Muscle of back (tissue), 13 donors: ENCODE measurements around the gene ANGEL2. TPM values are rescaled to one million over a fixed set of nuclear protein-coding genes. Genes with fewer than 3 reads are reported as not detected.
"Not testable (repeated sequence)": the region's sequence is repeated elsewhere in the genome, so short reads cannot be mapped to it uniquely, and the experiment has no call there.

Experiments used
- DNase-seq, 3 donors: peaks; one replicate each; pipeline versions ENCODE4 v3.0.0 to v3.0.0-alpha.2; 2013
- long read RNA-seq, 9 donors: transcript quantifications; one replicate each; lab custom pipeline, GENCODE V29; 2026
- polyA plus RNA-seq, 10 donors: library from polyadenylated mRNA; unstranded; fragments of 120-200 nt; gene quantifications; one replicate each; pipeline ENCODE4 v1.2.1, GENCODE V29; 2013; ENCODE audit not compliant: insufficient read length in 10 of 10

Gene ANGEL2
- 10 to 100 TPM; 21.9 to 37.5 (median 27.9) TPM for polyA plus RNA-seq
- long read RNA-seq, donor 1, full-length matches to known transcripts: 1 of 1 reads
- long read RNA-seq, donor 1, partial matches to known transcripts: 0 of 1 reads
- long read RNA-seq, donor 1, other reads (novel, unspliced or antisense): 0 of 1 reads
- long read RNA-seq, donor 2, full-length matches to known transcripts: 1 of 1 reads
- long read RNA-seq, donor 2, partial matches to known transcripts: 0 of 1 reads
- long read RNA-seq, donor 2, other reads (novel, unspliced or antisense): 0 of 1 reads
- long read RNA-seq, donor 3: 0 reads
- long read RNA-seq, donor 4: 0 reads
- long read RNA-seq, donor 5, partial matches to known transcripts: 0 of 1 reads
- long read RNA-seq, donor 5, other reads (novel, unspliced or antisense): 0 of 1 reads
- long read RNA-seq, donor 6, full-length matches to known transcripts: 2 of 2 reads
- long read RNA-seq, donor 6, partial matches to known transcripts: 0 of 2 reads
- long read RNA-seq, donor 6, other reads (novel, unspliced or antisense): 0 of 2 reads
- long read RNA-seq, donor 7: 0 reads
- long read RNA-seq, donor 8, full-length matches to known transcripts: 1 of 1 reads
- long read RNA-seq, donor 8, partial matches to known transcripts: 0 of 1 reads
- long read RNA-seq, donor 8, other reads (novel, unspliced or antisense): 0 of 1 reads
- long read RNA-seq, donor 9: 0 reads

GRCh38 chr1:213015099-213016050 is at the start of gene ANGEL2:
Gene ANGEL2, minus strand, starts transcription at chr1:213015867. Its CDS starts 196 bp downstream, at chr1:213015671.
- peak; percentile 98 to 100 (median 99) for DNase-seq

GRCh38 chr1:213061263-213061662 is 45.6 kb upstream of the ANGEL2 start:
- no peak for DNase-seq

GRCh38 chr1:213060836-213061235 is 45.2 kb upstream of the ANGEL2 start:
- no peak for DNase-seq

- DNase-seq: no peak
These were observed 41.8 kb upstream of the ANGEL2 start for GRCh38 chr1:213057264-213058059.

- no peak for DNase-seq
These were observed 40.1 kb upstream of the ANGEL2 start for GRCh38 chr1:213055767-213056166.

- no peak for DNase-seq
These were observed 39.3 kb upstream of the ANGEL2 start for GRCh38 chr1:213054733-213055591.

- DNase-seq: no peak
These were observed 38.5 kb upstream of the ANGEL2 start for GRCh38 chr1:213054142-213054541.

GRCh38 chr1:213053455-213053854 is 37.8 kb upstream of the ANGEL2 start:
- no peak for DNase-seq

- DNase-seq: no peak
These were observed 36.2 kb upstream of the ANGEL2 start for GRCh38 chr1:213051881-213052202.

GRCh38 chr1:213051127-213051880 is 35.6 kb upstream of the ANGEL2 start, which contains the start of gene RPS6KC1:
Gene RPS6KC1, plus strand, starts transcription at chr1:213051241. Its CDS starts 164 bp downstream, at chr1:213051405.
- peak; percentile 82 to 95 (median 87) for DNase-seq

- DNase-seq: no peak
These were observed 35.1 kb upstream of the ANGEL2 start for GRCh38 chr1:213050745-213051126.

- DNase-seq: no peak
These were observed 33.6 kb upstream of the ANGEL2 start for GRCh38 chr1:213049232-213049631.

GRCh38 chr1:213045321-213046226 is 29.9 kb upstream of the ANGEL2 start:
- DNase-seq: not testable (repeated sequence)

GRCh38 chr1:213041443-213041842 is 25.8 kb upstream of the ANGEL2 start:
- DNase-seq: peak in 1 of 3 donors; percentile 27

GRCh38 chr1:213035573-213035972 is 19.9 kb upstream of the ANGEL2 start:
- DNase-seq: no peak

- no peak for DNase-seq
These were observed 19.0 kb upstream of the ANGEL2 start for GRCh38 chr1:213034713-213035112.

- DNase-seq: no peak
These were observed 17.0 kb upstream of the ANGEL2 start for GRCh38 chr1:213032651-213033050.

GRCh38 chr1:213027024-213027423 is 11.4 kb upstream of the ANGEL2 start:
- not testable (repeated sequence) for DNase-seq
